Loucy (cell line): Measurements from ENCODE around the gene TUFT1.

ENCODE experiments used
- H2AFZ ChIP-seq: fragments of 200-600 bp; sonication (generic); 2 replicates; pipeline ENCODE4 v1.6.0; 2016; ENCODE audit warnings: antibody characterized with exemption, mild to moderate bottlenecking, low read length, moderate library complexity
- H3F3A ChIP-seq: fragments of 200-600 bp; 2 replicates; pipeline ENCODE4 v1.6.0; 2016; ENCODE audit warnings: antibody characterized with exemption, low read depth, mild to moderate bottlenecking
- H3K27me3 ChIP-seq: fragments of 200-600 bp; sonication (generic); 2 replicates; pipeline ENCODE4 v1.6.1; 2014; ENCODE audit warnings: low read length, mild to moderate bottlenecking; ENCODE audit not compliant: insufficient read depth, poor library complexity, severe bottlenecking
- H3K36me3 ChIP-seq: fragments of 200-600 bp; sonication (generic); 2 replicates; pipeline ENCODE4 v1.6.1; 2016; ENCODE audit warnings: low read length; ENCODE audit not compliant: insufficient read depth
- H3K4me1 ChIP-seq: fragments of 200-600 bp; sonication (generic); 2 replicates; pipeline ENCODE4 v1.5.1; 2014; ENCODE audit warnings: low read length, mild to moderate bottlenecking; ENCODE audit not compliant: insufficient read depth, poor library complexity, severe bottlenecking
- H3K4me2 ChIP-seq: fragments of 200-600 bp; sonication (generic); 2 replicates; pipeline ENCODE4 v1.6.0; 2014; ENCODE audit warnings: antibody characterized with exemption, low read length, low read depth, mild to moderate bottlenecking; ENCODE audit not compliant: poor library complexity, severe bottlenecking
- H3K4me3 ChIP-seq: fragments of 200-600 bp; sonication (generic); 2 replicates; pipeline ENCODE4 v1.5.1; 2014; ENCODE audit warnings: low read length, mild to moderate bottlenecking, mixed read lengths; ENCODE audit not compliant: poor library complexity, severe bottlenecking
- H3K79me2 ChIP-seq: fragments of 200-600 bp; sonication (generic); 2 replicates; pipeline ENCODE4 v1.6.1; 2014; ENCODE audit warnings: low read length; ENCODE audit not compliant: insufficient read depth
- H3K9ac ChIP-seq: fragments of 200-600 bp; sonication (generic); 2 replicates; pipeline ENCODE4 v1.6.0; 2014; ENCODE audit warnings: mild to moderate bottlenecking, low read depth, low read length, moderate library complexity; ENCODE audit not compliant: poor library complexity, severe bottlenecking
- H3K9me2 ChIP-seq: fragments of 200-600 bp; sonication (generic); replicated peaks from 2 replicates; pipeline ENCODE4 v1.6.1; 2016; ENCODE audit warnings: low read depth, low read length, mixed read lengths
- H3K9me3 ChIP-seq: fragments of 200-600 bp; sonication (generic); 2 replicates; pipeline ENCODE4 v1.6.1; 2014; ENCODE audit warnings: mild to moderate bottlenecking, antibody characterized with exemption, low read length, low read depth; ENCODE audit not compliant: insufficient read depth
- H4K20me1 ChIP-seq: fragments of 200-600 bp; sonication (generic); 2 replicates; pipeline ENCODE4 v1.6.0; 2014; ENCODE audit warnings: antibody characterized with exemption, low read length, mild to moderate bottlenecking; ENCODE audit not compliant: insufficient read depth, poor library complexity, severe bottlenecking
- EZH2phosphoT487 ChIP-seq: fragments of 200-600 bp; IDR thresholded peaks from 2 replicates; pipeline ENCODE4 v1.6.1; 2018; ENCODE audit warnings: antibody characterized with exemption, mild to moderate bottlenecking, moderate library complexity, borderline replicate concordance
- TF ChIP-seq, protein P1 (sequence below): fragments of 200-600 bp; sonication (generic); conservative IDR thresholded peaks from 2 replicates; pipeline ENCODE4 v1.5.1; 2014; ENCODE audit warnings: mild to moderate bottlenecking, antibody characterized with exemption, low read length

TUFT1 gene

GRCh38 chr1:151529781-151530180 lies 10.3 kb upstream of the TUFT1 start:
- Histone ChIP-seq H3F3A (no peaks in the 10 kb centered on the region), H2AFZ (no peak overlapping the region), H3K4me2 (no peak overlapping the region), H3K9me3 (no peaks in the 10 kb centered on the region), H4K20me1 (no peaks in the 10 kb centered on the region), H3K27me3 (no peaks in the 10 kb centered on the region), H3K4me3 (no peak overlapping the region), H3K79me2 (no peaks in the 10 kb centered on the region), H3K4me1 (no peaks in the 10 kb centered on the region), H3K36me3 (no peaks in the 10 kb centered on the region), H3K9ac (no peak overlapping the region), H3K9me2 (no peaks in the 10 kb centered on the region)
- no peak for TF ChIP-seq EZH2phosphoT487
- TF ChIP-seq, protein P1, sequence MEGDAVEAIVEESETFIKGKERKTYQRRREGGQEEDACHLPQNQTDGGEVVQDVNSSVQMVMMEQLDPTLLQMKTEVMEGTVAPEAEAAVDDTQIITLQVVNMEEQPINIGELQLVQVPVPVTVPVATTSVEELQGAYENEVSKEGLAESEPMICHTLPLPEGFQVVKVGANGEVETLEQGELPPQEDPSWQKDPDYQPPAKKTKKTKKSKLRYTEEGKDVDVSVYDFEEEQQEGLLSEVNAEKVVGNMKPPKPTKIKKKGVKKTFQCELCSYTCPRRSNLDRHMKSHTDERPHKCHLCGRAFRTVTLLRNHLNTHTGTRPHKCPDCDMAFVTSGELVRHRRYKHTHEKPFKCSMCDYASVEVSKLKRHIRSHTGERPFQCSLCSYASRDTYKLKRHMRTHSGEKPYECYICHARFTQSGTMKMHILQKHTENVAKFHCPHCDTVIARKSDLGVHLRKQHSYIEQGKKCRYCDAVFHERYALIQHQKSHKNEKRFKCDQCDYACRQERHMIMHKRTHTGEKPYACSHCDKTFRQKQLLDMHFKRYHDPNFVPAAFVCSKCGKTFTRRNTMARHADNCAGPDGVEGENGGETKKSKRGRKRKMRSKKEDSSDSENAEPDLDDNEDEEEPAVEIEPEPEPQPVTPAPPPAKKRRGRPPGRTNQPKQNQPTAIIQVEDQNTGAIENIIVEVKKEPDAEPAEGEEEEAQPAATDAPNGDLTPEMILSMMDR = no peak

GRCh38 chr1:151530461-151530860 lies 9.6 kb upstream of the TUFT1 start:
- Histone ChIP-seq H3K4me3 (no peak overlapping the region), H4K20me1 (no peaks in the 10 kb centered on the region), H3F3A (no peaks in the 10 kb centered on the region), H2AFZ (no peak overlapping the region), H3K36me3 (no peaks in the 10 kb centered on the region), H3K79me2 (no peaks in the 10 kb centered on the region), H3K9ac (no peak overlapping the region), H3K27me3 (no peaks in the 10 kb centered on the region), H3K9me3 (no peaks in the 10 kb centered on the region), H3K4me1 (no peaks in the 10 kb centered on the region), H3K4me2 (no peak overlapping the region), H3K9me2 (no peaks in the 10 kb centered on the region)
- TF ChIP-seq, protein P1 = no peak
- no peak for TF ChIP-seq EZH2phosphoT487

DNA sequence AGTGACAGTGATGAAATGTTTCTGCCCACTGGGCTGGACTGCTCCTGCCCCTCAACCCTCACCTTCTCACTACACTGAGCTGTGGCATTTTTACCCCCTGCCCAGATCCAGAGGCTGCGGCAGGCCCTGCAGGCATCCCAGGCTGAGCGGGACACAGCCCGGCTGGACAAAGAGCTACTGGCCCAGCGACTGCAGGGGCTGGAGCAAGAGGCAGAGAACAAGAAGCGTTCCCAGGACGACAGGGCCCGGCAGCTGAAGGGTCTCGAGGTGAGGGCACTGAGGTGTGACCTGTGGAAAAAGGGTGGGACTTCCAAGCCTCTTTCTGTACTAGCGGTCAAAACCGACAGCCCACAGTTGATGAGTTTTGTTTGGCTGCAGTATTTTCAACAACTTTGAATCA lies 6.2 kb upstream of the TUFT1 start:
- Histone ChIP-seq H3K9ac (no peak overlapping the region), H3K9me3 (no peaks in the 10 kb centered on the region), H3K4me3 (no peak overlapping the region), H3K27me3 (no peaks in the 10 kb centered on the region), H2AFZ (no peak overlapping the region), H3F3A (no peaks in the 10 kb centered on the region), H3K36me3 (no peaks in the 10 kb centered on the region), H3K9me2 (no peaks in the 10 kb centered on the region), H3K79me2 (no peaks in the 10 kb centered on the region), H3K4me1 (no peaks in the 10 kb centered on the region), H4K20me1 (no peaks in the 10 kb centered on the region), H3K4me2 (no peak overlapping the region)
- TF ChIP-seq, protein P1 = no peak
- TF ChIP-seq EZH2phosphoT487 = no peak
